HG02763 (cell line): ENCODE measurements around the gene FAM81A.
"Not testable (repeated sequence)": the region's sequence is repeated elsewhere in the genome, so short reads cannot be mapped to it uniquely, and the experiment has no call there.

Experiments
- ATAC-seq: cut with Tn5 transposase; IDR thresholded peaks from one replicate; pipeline ENCODE4 v1.9.1; 2021; ENCODE audit warnings: mild to moderate bottlenecking, moderate library complexity; ENCODE audit not compliant: unreplicated experiment

FAM81A gene

GRCh38 chr15:59420986-59421618 is 16.9 kb upstream of the FAM81A start:
- ATAC-seq: no peak

- no peak for ATAC-seq
Measured at GRCh38 chr15:59424616-59425015, 13.4 kb upstream of the FAM81A start.

- ATAC-seq: not testable (repeated sequence)
Measured at GRCh38 chr15:59428898-59429297, 9.1 kb upstream of the FAM81A start.

GRCh38 chr15:59432389-59432788 is 5.6 kb upstream of the FAM81A start:
- no peak for ATAC-seq

DNA sequence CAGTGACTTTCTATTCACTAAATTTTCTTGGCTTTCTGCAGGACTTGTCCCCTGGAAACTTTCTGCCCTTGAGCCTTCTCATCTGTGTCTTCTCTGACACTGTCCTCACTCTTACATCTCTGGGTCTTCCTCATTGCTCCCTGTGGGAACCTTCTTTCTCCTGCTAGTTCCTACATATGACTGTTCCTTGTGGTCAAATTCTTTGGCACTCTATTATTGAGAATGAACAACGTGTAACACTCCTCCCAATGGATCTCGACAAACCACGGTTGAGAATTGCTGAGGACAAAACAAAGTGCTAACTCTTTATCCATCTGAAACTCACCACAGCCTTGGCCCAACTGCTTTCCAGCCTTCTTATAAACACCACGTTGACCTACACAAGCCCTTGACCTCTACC is 3.5 kb upstream of the FAM81A start:
- ATAC-seq: no peak

- ATAC-seq: no peak
Measured at GRCh38 chr15:59436774-59437141, 1.2 kb upstream of the FAM81A start.

- no peak for ATAC-seq
Measured at GRCh38 chr15:59437142-59437816, 707 bp upstream of the FAM81A start.

DNA sequence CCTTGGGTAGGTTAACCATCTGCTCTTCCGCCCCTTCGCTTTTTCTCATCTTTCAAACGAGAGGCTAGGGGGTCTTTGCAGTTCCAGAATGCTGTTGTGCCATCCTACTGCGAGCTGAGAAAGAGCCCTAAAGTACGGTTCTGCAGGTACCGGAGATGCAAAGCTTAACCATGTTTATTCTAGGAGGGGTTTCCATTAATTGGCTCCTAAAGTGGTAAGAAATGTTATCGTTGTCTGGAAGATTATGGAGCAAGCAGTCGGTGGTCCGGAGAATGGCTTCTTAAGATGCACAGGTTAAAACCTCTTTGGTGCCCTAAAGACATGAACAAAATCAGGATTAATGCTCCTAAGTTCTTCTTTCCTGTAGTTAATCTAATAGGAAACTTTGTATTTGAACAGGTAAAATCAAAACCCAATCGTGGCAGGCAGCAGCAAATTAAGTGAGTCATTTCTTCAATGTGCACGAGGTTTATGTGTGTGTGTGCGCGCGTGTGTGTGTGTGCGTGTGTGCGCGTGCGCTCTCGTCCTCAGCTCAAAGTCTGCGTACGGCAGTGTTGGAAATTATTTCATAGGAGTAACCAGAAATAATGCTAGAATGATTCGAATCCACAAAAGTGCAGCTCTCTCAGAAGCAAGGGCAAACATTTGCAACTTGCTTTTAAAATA is 772 bp downstream of the FAM81A start:
- no peak for ATAC-seq

DNA sequence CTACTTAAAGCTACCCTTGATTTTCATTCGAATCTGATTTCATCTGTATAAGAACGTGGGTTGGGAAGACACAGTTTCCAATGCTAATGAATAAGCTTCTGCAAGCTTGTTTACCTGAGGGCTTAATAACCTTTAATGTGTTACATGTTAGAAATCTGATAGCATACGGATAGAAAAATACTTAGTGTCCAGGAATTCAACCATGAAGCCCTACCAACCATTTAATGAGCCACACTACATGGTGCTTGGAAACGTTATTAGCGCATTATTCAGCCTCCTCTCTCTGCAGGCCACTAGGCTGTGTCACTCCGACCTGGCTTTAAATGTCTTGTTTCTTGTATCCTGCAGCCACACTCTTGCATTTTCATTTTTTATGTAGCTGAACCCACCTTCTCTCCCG is 1.6 kb downstream of the FAM81A start:
- no peak for ATAC-seq

GRCh38 chr15:59443341-59444072 is 5.5 kb downstream of the FAM81A start:
- no peak for ATAC-seq

DNA sequence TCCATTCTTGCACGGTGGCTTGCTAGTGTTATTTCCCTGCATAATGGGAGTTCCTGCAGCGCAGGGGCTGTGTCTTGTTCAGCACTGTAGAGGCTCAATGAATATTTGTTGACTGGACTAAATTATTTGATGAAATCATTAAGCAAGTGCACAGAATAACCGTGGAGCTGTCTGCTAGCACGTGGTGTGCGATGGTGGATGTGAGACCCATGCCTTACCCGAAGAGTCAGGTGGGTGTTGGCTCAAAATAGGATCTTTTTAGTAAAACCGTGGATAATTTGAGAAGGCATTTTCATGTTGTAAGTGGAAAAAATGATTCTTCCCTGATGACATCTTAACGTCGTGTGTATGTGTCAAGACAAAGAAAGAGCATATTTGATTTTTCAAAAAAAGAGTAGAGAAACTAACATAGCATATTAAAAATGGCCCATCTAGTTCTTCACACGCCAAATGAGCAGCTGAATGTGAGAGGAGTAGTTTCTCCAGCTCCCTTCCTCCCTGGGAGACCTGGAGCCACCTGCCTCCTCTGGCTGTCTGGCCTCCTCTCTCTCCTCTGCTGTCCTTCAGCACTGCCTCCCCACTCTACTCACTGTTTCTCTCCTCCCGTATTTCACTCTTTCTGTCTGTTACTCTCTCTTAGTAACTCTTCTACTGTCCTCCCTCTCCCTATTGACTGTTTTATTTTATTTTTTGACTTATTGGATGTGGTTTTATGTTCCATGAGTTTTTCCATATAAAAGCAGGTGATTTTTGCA is 6.3 kb downstream of the FAM81A start:
- ATAC-seq: no peak

DNA sequence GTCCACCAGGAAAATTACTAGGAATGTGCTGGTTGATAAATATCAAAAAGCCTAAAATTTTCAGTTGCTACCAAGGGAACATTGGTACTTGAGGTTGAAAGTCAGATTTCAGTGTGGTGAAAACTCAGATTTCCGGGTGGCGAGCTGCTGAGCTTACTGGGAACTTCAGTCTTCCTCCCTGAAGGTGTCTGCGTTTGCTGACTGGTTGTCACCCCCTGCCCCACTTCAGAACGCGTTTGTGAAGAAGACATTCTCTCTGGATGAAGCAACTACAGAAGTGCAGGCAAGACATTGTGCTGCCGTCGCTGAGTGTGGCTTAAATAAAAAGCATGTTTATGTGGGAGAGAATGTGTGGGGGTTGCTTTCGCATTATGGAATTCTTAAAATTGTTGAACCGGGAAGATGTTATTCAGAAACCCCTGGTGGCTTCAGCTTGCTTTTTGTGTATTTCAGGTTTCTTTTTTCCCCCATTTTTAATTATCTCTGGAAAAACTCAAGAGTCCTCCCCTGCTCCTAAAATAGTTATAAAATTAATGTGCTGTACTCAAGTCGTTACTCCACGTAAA is 7.1 kb downstream of the FAM81A start:
- ATAC-seq: no peak

GRCh38 chr15:59446232-59446957 is 8.4 kb downstream of the FAM81A start:
- no peak for ATAC-seq

DNA sequence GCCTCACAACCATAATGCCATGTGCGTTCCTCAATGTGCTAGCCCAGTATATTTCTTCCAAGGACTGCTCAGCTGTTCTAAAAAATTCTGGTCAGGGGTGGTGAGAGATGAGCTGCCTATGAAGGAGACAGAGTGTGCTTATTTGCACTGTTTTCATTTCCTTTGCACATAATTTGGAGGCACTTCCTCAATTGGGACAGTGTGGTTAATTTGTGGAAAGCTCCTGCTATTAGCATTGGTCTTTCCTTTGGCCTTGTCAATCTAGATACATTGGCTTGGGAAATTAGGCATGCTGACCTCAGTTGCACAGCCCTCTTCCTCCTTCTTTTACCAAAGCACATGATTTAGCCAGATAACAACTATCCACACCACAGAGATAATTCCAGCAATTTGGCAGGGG is 9.4 kb downstream of the FAM81A start:
- no peak for ATAC-seq

GRCh38 chr15:59448871-59449270 is 10.9 kb downstream of the FAM81A start:
- no peak for ATAC-seq

GRCh38 chr15:59453474-59454215 is 15.7 kb downstream of the FAM81A start:
- ATAC-seq: no peak

DNA sequence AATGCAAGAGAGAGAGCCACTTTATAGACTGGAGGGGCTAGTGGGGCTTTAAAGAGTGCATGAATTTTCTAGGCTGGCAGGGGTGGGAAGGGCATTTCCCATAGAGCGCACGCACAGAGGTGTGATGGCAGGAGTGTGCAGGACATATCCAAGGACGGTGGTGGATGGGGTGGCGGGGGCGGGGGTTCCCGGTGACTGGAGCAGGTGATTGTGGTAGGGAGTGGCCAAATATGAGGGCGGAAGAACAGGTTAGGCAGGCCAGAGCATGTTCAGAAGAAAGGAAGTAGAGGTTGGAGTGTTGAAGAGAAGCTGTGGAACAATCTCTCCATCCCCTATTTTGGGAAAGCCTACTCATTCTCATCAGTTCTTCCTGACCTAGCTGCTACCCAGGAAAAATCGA is 18.1 kb downstream of the FAM81A start:
- ATAC-seq: no peak

DNA sequence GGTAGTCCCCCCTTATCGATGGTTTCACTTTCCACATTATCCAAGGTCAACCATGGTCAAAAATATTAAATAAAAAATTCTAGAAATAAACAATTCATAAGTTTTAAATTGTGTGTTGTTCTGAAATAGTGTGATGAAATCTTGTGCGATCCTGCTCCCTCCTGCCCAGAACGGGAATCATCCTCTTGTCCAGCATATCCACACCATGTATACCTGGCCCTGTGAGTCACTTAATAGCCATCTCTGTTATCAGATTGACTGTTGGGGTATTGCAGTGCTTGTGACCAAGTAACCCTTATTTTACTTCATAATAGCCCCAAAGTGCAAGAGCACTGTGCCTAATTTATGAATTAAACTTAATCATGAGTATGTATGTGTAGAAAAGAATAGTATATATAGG is 19.1 kb downstream of the FAM81A start:
- ATAC-seq: no peak

GRCh38 chr15:59461521-59461920 is 23.5 kb downstream of the FAM81A start:
- no peak for ATAC-seq
